NCI-H1105 treated with DMSO at 0.1 percent for 48 hours (cell line): ENCODE measurements around the gene SLC66A1.

ENCODE experiments used
- DNase-seq: peaks from one replicate; lab custom pipeline; 2025; lab: John Stamatoyannopoulos, UW

Gene SLC66A1

DNA sequence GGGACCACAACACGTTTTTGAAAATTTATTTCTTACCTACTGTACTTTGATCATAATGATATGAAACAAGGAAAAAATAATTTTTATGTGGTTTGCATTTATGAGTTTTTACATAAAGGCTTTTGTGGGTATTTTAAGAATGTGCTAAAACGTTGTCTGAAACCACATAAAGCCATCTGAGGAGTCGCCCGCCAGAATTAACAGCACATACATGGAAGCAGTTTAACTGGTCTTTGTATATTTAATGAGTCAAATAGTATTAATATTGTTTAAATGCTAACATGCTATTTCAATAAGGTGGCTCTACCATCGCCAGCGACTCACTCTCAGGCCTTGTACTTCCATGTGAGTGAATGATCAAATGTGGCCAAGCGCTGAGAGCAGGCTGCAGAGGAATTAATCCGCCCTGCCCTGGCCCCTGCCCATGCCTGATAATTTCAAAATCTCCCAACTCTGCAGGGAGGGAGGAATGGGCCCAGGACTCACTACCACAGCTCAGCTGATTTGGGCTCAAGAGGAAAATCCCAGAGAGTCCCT is 49.6 kb downstream of the SLC66A1 start:
- no peak for DNase-seq

DNA sequence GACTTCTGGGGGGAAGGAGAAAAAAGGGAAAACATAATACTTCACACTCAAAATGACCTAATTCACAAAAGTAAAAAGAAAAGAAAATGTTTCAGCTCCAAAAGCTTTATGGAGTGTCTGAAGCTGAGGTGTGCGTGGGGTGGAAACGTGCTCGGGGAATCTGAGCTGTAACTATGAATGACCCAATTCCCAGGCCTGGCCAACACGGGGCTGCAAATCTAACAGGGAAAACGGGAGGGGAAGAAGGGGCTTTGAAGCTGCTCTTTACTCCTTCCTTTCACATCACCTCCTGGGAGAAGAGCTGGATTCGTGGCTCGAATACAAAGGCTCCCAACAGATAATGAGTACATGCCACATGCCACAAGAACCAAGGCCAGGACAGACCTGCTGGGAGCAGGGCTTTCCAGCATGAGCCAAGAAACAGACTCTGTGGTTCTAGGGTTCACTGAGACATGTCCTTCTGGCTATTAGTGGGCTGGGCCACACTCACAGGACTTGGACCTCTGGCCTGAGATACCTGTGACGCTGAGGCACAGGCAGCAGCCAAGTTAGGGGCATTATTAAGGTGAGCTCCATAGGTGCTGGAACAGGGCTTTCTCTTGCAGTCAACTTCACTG is 51.5 kb downstream of the SLC66A1 start:
- no peak for DNase-seq

DNA sequence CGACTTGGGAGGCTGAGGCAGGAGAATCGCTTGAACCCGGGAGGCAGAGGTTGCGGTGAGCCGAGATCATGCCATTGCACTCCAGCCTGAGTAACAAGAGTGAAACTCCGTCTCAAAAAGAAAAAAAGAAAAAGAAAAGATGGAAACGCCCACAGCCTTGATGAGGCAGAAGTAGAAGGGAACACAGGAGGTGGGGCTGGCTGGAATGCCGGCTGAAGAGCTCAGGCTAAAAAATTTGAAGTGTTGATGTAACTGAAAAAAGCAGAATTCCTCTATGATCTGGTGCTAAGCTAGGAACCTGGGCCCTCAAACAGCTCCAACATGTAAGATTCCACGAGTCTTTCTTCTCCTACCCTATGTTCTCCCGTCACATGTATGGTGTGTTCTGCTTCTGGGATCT is 53.6 kb downstream of the SLC66A1 start:
- DNase-seq, result no peak

DNA sequence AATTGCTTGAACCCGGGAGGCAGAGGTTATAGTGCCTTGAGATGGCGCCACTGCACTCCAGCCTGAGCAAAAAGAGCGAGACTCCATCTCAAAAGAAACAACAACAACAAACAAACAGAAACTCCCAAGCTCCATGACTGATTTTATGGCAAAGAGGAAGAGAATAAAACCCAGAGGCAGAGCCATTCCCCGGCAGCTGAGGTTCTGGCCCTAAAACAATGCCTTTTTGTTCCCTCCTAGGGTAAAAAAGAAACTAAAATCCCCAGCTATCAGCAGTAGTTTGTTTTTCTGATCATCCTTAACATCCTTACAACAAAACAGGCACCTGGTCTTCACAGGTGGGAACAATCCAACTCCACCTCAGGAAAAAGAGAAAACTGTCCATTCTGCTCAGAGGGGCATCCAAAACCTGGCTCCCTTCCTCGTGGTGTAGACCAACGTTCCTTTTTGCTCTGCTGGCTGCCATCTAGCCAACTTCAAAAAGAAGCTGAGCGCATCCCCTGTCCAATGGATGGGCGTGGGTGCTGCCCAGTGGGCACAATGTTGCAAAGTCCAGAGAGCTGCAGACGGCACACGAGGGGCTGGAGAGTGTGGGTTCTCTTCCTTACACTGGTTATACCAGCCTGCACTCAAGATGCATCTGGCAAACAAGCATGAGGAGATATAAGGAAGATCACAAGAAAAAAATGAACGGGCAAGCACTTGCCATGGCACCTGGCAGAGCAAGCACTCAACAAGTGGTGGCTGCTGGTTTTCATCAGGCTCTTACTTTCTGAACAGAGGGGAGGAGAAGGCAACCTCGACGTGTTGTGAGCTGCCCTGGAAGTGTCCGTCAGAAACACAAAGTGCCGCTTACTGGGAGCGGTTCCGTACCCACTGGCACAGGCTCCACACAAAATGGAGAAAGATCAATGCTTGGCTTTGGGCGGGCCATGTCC is 54.7 kb downstream of the SLC66A1 start:
- DNase-seq, result no peak

DNA sequence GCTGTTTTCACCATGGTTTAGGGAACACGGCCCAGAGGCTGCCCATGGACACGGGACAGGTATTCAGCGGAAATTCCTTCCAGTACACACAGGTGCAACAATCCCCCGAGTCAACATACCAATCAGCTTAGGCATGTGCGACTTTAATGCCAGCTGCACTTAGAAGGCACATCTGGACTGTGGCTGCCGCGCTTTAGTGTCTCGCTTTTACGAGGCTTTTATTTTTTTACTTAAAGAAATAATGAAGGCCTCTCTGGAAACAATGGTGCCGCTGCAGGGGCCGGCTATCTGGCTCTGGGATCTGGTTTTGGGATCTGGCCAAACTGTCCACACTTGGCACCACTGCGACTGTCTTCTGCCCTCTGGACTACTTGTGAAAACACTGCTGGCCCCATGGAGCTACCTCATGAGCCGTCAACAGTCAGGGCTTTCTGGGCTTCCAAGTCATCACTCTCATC is 55.5 kb downstream of the SLC66A1 start:
- no peak for DNase-seq

DNA sequence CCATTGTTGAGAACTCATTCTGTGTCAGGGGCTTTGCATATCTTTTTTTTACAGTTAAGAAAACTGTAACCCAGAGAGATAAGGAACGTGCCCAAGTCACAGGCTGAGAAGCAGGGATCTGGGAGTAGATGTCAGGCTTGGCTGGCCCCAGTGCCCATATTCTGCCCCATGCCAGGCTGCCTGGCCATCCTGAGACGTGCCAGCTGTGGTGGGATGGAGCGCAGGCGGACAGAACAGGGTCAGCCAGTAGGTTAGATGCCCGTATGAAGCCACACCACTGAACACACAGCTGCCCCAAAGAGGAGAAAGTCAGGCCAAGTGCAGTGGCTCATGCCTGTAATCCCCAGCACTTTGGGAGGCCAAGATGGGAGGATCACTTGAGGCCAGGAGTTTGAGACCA is 55.9 kb downstream of the SLC66A1 start:
- no peak for DNase-seq

DNA sequence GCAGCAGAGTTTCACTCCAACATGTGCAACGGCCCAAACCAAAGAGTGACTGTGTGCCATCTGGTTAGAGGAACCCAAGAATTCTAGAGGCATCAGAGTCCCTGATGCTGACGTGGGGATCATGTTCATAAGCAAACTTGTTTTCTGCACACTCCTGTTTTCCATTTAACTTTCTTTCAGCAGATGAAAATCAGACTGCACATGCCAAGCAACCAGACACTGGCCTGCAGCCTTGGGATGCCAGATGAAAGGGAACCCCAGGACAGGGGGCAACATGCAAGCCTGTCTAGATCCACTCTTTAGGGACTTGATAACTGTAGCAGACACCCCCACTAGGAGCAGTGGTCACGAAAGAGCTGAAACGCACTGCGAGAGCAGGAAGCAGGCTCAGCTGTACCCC is 56.8 kb downstream of the SLC66A1 start:
- DNase-seq, result no peak

DNA sequence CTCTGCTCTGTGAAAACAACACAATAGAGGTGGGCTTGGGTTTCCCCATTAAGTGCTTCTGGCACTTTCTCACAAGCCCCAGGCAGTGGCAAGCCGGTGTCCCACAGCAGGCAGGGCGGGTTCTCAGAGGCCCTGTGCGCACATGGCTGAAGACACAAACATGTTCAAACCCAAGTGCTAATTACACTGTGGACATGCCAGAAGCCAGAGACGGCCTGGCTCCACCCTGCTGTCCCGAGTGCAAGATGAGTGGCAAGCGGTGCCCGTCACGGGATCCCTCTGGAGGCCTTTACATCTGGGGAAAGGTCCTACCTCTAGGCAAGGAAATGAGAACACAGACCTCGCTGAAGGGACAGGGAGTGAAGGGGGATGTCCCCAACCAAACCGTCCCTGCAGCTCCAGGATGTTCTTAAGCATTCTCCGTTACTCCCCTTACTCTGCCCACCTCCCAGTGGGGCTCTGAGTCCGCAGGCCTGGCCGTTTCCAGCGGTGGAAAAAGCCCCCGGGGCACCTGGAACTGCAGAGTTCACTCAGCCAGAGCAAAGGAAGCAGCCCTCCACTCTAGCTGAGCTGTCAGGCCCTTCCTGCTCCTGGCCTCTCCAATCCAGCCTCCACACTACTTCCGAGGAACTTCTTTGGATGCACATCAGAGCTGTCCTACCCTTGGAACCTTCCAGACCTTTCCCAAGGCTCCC is 57.4 kb downstream of the SLC66A1 start:
- no peak for DNase-seq

DNA sequence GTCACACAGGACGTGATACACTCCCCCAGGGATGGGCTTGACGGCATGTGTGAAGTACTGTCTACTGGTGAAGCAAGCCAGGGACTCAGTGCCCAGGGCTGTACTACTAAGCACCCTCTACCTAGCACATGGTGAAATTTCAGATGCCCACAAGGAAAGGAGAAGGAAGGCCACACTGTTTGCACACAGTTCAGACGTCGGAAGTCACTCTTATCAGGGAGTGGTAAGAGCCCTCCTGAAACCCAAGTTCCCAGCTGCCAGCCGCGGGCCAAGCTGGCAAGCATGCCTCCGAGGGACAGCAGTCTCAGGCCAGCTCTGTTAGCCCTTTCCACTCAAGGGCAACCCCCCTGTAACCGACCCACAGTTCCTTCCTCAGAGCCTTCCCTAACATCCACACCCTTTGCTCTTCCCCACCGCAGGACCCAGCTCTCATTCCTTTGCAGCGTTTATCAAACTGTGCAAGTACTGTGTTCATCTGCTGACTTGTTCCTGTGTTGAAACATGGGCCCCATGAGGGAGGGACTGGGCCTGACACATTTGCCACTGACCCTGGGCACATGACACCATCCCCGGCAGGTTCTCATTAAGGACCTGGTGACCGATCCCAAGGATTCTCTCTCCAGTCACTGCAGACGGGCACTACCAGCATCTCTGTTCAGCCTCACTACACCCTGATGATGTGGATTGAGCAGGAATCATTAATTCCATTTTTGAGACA is 58.5 kb downstream of the SLC66A1 start:
- DNase-seq, result no peak

DNA sequence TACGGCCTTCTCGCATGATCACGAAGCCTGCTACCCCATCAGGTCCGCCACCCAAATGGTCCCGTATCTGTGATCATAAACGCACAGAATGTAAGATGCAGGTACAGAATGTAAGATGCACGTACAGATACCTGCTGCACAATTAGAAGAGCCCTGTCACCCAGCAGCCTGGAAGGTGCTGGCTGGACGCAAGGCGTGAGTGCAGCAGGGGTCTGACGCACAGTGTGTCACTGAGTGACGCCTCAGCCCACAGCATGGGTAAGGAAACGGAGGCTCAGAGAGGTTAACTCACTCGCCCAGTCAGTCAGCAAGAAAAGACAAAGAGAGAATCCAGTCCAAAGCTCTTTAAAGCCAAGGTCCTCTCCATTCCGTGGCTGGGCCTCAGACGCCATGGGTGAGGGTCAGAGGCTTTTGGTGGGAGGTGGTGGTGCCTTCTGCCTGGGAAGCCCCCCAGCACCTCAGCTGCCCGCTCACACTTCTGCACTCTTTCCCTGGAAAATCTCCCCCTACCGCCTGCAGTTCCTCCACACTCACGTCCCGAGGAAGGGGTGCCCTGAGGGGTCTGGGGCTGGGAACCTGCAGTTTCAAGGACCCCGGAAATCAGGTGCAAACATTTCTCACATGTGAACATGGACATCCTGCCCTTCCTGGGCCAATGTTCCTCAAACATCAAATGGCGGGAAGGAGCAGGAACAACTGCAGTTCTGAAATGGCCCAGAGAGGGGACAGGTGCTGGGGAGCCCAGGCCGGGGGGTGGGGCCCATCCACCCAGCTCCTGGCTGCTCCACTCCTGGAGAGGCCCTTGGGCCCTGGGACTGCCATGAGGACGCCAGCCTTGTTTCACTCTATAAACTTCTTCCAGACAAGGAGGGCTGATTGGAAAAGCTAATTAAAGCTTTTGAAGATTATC is 59.4 kb downstream of the SLC66A1 start:
- no peak for DNase-seq

DNA sequence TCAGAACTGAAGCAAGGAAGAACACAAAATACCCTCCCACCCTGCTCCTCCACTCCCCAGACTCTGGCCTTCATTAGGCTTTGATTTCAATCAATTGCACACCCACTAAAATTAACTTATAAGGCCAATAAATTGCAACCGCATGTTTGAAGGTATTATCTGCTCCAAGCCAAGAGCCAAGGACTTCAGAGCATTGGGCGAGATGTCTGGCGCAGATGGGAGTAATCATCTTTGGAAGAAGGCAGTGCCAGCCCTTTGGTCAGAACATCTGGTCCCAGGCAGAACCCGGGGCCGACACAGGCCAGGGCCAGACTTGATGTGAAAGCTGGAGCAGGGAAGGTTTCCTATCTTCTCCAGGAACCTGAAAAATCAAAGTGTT is 60.0 kb downstream of the SLC66A1 start:
- DNase-seq, result no peak

DNA sequence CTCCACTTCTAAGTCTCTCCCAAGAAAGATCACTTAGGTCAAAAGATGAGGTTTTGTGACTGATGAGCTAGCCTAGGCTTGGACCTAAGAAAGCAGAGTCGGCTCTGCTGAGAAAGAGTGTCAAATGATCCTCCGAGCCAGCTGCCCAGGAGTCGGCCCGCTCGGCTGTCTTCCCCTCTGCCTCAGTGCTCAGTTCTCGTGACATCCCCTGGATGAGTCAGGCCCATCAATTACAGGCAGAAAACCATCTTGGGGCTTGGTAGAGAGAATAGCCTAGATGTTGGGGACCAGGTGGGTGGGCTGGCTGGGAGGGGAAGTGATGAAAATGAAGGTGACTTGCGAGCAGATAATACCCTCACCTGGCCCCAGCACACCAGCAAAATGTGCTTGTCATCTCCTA is 60.5 kb downstream of the SLC66A1 start:
- DNase-seq, result no peak

DNA sequence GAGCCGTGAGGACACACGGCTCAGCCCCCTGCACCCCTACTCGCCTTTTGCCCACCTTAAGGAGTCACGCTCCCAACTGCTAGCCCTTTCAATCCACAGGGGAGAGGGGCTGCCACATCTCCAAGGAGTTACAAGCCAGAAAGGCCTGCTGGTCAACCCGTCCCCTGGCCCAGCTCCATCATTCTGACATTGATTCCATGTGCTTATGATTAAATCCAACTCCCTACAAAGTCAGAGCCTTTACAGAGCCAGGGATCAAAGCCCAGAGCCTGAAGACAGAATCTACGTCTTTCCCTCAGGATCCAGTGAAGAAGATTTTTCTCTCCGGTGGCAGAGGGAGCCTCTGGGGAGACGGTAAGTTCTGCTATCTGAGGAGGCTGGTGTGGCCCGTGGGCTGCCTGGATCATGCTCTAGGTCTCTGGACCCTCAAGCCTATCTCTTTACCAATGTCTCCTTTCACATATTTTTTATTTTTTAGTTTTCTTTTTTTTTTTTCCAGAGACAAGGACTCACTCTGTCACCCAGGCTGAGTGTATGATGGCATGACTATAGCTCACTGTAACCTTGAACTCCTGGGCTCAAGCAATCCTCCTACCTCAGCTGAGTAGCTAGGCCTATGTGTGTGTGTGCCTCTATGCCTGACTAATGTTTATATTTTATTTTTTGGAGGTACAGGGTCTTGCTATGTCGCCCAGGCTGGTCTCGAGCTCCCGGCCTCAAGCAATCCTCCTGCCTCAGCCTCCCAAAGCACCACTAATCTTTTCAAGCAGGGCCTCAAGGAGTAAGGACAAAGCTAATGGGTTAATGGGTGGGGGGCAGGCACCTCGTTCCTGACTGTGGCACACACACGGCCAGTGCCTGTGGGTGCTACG is 61.3 kb downstream of the SLC66A1 start:
- no peak for DNase-seq

DNA sequence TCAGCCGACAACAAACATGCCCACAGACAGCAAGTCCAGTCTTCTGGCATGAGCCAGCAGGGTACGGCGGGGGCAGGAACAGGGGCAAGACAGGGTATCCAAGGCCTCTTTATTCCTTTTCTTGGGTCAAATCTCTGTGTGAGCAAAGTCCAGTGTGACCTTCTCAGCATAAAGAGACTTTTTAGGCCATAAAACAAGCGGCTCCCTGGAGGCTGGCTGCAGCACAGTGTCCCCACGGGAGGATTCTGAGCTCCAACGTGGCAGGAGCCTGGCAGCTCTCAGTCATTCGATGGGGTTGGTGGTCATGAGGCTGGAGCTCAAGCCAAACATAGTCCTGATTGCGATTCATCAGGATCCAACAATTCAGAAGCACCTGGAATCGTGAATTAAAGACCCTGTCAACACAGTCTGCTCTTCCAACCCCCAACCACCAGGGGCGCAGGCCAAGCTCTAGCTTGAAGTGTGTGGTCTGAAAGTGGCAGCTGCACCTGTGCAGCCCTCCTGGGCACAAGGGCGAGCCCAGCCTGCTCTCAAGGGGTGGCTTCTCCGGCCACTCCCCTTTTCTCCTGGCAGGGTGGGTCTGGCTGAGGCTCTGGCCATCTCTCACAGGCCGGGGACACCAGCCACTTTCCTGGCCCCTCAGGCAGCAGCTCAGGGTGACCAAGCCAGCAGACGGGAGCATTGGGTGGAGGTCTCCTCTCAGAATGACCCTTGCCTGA is 62.1 kb downstream of the SLC66A1 start:
- DNase-seq, result no peak

DNA sequence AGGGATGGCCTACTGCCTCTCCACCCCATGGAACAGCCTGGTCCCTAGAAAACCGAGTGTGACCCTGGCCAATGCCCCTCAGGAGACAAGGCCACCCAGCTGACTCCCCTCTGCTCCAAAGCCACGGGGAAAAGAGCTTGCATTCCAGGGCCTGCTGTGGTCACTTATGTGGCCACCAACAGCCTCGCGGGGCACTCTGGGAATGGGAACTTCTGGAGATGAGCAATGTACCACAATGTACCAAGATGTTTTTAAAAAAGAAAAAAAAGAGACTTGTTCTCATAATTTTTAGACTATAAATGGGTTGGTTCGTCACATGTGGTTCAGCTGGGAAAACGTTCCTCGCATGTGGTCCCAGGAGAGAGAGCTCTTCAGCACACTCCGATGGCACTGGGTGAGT is 62.8 kb downstream of the SLC66A1 start:
- DNase-seq, result no peak

DNA sequence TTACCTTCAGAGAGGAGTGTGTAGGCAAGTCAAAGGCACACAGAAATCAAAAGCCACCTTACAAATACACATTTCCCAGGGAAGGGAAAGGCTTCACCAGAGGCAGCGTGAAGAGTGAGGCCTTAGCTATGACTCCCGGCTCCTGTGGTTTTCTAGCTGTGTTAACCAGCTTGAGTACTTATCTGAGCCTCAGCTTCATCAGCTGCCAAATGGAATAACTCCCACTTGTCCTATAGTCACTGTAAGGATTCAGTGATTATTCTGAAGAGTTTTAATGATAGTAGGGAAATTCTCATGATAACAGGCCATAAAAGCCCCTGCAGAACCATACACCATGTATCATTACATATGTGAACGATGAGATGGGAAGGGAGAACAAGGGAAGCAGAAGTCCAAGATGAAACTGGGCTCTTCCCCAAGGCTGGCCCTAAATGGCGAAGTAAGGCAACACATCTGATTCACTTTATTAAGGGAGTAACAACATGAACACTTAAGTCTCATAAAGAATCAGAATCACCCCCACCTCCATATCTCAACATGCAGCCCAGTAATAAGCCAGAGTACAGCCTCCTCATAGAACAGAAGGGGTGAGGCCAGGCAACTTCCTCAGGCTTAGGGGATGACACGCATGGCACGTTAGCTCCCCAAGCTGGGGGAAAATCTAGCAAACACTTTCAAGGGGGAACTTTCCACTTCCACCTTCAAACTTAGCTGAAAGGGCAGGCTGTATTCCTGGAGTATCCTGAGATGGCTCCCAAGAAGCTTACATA is 63.7 kb downstream of the SLC66A1 start:
- no peak for DNase-seq

DNA sequence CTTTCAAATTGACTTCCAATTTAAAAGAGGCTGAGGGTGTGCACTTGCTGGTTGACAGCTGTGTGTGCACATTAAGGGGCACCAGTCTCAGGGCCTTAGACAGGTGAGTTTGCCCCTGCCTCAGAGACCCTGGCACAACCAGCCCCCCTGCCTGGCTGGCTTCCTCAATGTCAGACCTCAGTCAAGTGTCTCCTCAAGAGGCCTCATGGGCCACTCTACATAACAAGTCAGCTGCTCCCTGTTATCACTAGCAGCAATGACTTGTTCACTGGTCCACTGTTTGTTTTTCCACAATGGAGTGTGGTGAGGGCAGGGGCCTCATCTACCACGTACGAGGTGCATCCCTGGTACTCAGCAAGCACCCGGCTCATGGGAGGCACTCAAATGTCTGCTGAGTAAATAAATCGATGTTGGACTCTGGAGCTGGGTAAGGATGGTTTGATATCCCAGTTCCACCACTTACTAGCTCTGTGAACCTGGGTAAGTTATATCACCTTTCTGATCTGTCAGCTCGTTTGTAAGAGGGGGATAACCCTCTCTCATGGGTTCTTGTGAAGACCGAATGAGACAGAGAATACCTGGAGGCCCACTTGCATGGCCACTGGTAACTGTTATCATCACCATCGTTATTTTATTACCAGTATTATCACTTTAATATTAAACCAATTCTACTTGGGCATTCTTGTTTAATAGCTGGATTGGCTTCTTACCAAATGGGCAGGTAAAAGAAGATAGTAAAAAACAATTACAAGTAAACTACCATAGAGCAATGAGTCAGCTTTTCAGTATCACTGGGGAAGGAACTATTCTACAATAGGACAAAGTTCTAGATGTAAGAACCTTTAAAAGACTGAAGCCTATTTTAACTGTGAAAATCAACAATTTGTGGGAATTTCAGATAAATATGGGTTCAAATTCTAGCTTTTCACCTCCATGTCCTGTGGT is 64.6 kb downstream of the SLC66A1 start:
- DNase-seq, result no peak
